HEK293T (cell line): ENCODE measurements around the gene PGAP1.
A peak's percentile ranks its signal among the peaks of the same experiment; 100 is the strongest.

Experiments
- CTCF ChIA-PET: fragments of 350-600 bp; formaldehyde crosslinking; extraction: SDS; loops from one replicate; lab custom pipeline; 2021; ENCODE audit warnings: antibody characterized with exemption, inconsistent platforms; lab: Yijun Ruan, JAX
- POLR2A ChIA-PET: fragments of 350-600 bp; formaldehyde crosslinking; extraction: SDS; loops from one replicate; lab custom pipeline; 2020; ENCODE audit warnings: antibody characterized with exemption, inconsistent platforms; lab: Yijun Ruan, JAX
- DNase-seq: peaks from one replicate; pipeline ENCODE4 v3.0.0; 2012; ENCODE audit warnings: mixed read lengths; ENCODE audit errors: extremely low spot score
- ARNT ChIP-seq: fragments of 450-650 bp; IDR thresholded peaks from 2 replicates; pipeline ENCODE4 v1.6.1; 2017; ENCODE audit warnings: mild to moderate bottlenecking
- BHLHE40 ChIP-seq: fragments of 450-650 bp; IDR thresholded peaks from 2 replicates; pipeline ENCODE4 v1.6.1; 2016; ENCODE audit warnings: mild to moderate bottlenecking, moderate library complexity, borderline replicate concordance
- CTBP1 ChIP-seq: fragments of 450-650 bp; IDR thresholded peaks from 2 replicates; pipeline ENCODE4 v1.6.1; 2016; ENCODE audit warnings: borderline replicate concordance
- ELF4 ChIP-seq: fragments of 450-650 bp; IDR thresholded peaks from 2 replicates; pipeline ENCODE4 v1.6.1; 2017; ENCODE audit warnings: antibody characterized with exemption
- FOXA1 ChIP-seq: fragments of 450-650 bp; IDR thresholded peaks from 2 replicates; pipeline ENCODE4 v1.6.1; 2016; ENCODE audit warnings: mild to moderate bottlenecking
- FOXK2 ChIP-seq: fragments of 450-650 bp; IDR thresholded peaks from 2 replicates; pipeline ENCODE4 v1.6.1; 2016; ENCODE audit warnings: mild to moderate bottlenecking
- FOXM1 ChIP-seq: fragments of 450-650 bp; IDR thresholded peaks from 2 replicates; pipeline ENCODE4 v1.6.1; 2017; ENCODE audit warnings: mild to moderate bottlenecking, borderline replicate concordance
- HDGF ChIP-seq: fragments of 450-650 bp; IDR thresholded peaks from 2 replicates; pipeline ENCODE4 v1.6.1; 2017; ENCODE audit warnings: antibody characterized with exemption, borderline replicate concordance
- L3MBTL2 ChIP-seq: fragments of 450-650 bp; conservative IDR thresholded peaks from 2 replicates; pipeline ENCODE4 v1.6.1; 2016; ENCODE audit warnings: mild to moderate bottlenecking
- LEF1 ChIP-seq: fragments of 450-650 bp; IDR thresholded peaks from 2 replicates; pipeline ENCODE4 v1.6.1; 2017; ENCODE audit warnings: mild to moderate bottlenecking, borderline replicate concordance
- NFRKB ChIP-seq: fragments of 450-650 bp; IDR thresholded peaks from 2 replicates; pipeline ENCODE4 v1.6.1; 2016; ENCODE audit warnings: mild to moderate bottlenecking, moderate library complexity
- SP1 ChIP-seq: fragments of 450-650 bp; IDR thresholded peaks from 2 replicates; pipeline ENCODE4 v1.6.1; 2017
- SUZ12 ChIP-seq: fragments of 450-650 bp; IDR thresholded peaks from 2 replicates; pipeline ENCODE4 v1.6.1; 2016; ENCODE audit warnings: mild to moderate bottlenecking
- TARDBP ChIP-seq: fragments of 450-650 bp; IDR thresholded peaks from 2 replicates; pipeline ENCODE4 v1.6.1; 2016
- ZNF384 ChIP-seq: fragments of 450-650 bp; IDR thresholded peaks from 2 replicates; pipeline ENCODE4 v1.6.1; 2016
- TF ChIP-seq, protein P1 (sequence below): fragments of 450-650 bp; IDR thresholded peaks from 2 replicates; pipeline ENCODE4 v1.6.1; 2016

The PGAP1 gene

DNA sequence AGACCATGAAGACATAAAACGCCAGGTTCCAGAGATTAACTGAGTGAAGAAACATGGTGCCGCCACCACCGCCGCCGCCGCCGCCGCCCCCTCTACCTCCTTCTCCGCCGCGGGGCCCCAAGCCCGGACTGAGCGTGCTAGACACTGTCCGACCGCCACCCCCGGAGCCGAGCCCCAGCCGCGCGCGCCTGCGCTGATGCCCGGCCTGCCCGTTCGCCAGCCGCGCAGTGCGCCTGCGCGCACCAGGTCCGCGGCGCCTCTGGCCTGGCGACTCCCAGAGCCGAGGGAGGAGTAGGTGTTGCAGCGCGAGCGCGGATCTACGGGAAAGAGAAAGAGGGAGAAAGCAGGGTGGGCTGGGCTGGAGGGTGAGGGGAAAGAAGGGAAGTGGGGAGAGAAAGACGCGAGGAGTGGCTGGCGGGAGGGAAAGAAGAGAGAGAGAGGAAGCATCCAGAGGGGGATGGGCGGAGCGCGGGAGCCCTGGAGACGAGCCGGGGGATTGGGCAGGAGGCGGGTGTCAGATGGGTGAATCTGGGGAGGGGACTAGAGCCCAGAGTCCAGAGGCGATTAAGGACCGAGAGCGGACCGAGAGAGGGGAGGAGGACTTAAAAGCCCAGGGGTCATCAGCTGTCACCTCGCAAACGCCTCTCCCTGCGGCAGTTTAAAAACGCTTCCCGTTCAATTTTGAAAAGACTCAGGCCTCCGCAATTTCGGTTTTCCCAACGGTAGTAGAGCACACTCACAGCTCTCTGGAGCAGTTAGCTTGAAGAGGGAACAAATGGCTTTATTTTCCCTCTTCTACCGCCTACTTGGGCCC is at the start of gene PGAP1:
PGAP1 (minus strand) TSS at position 146 of the 814 bp plus-strand sequence; CDS start at position 55, 91 bp downstream.
- POLR2A ChIA-PET: interaction anchor here (0.9 to 1.5 kb wide), 4 partner anchors 10 to 127 kb away, joined by 3 to 4 read pairs (median 3); partner anchors contain the start of gene GTF3C3
- peak; percentile 95 for DNase-seq
- TF ChIP-seq CTBP1 (peak; percentile 46; the same call in 1 of the 2 replicates), BHLHE40 (no peak), L3MBTL2 (peak; percentile 76), ZNF384 (no peak), FOXM1 (peak; percentile 70; the same call in 1 of the 2 replicates)
- CTCF ChIA-PET: interaction anchor here (0.5 to 1.0 kb wide), 2 partner anchors 12 to 242 kb away, joined by 3 to 4 read pairs; no protein-coding TSS in a partner anchor

DNA sequence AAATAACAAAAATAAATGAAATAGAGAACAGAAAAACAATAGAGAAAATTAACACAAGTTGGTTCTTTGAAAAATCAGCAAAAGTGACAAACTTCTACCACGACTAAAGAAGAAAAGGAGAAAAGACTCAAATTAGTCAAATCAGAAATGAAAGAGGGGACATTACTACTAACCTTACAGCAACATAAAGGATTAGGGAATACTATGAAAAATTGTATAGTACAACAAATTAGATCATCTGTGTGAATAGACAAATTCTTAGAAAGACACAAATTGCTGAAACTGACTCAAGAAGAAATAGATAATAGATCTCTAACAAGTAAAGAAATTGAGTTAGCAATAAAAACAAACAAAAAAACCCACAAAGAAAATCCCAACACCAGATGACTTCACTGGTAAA is 48.5 kb upstream of the PGAP1 start:
- TF ChIP-seq HDGF (no peak), NFRKB (no peak), ELF4 (no peak), FOXM1 (no peak), ZNF384 (no peak), L3MBTL2 (no peak), SP1 (no peak), FOXK2 (no peak), CTBP1 (no peak), ARNT (no peak), SUZ12 (no peak), FOXA1 (no peak), LEF1 (no peak), TARDBP (no peak), BHLHE40 (no peak)
- TF ChIP-seq, protein P1, sequence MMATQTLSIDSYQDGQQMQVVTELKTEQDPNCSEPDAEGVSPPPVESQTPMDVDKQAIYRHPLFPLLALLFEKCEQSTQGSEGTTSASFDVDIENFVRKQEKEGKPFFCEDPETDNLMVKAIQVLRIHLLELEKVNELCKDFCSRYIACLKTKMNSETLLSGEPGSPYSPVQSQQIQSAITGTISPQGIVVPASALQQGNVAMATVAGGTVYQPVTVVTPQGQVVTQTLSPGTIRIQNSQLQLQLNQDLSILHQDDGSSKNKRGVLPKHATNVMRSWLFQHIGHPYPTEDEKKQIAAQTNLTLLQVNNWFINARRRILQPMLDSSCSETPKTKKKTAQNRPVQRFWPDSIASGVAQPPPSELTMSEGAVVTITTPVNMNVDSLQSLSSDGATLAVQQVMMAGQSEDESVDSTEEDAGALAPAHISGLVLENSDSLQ: no peak
- DNase-seq: no peak
- POLR2A ChIA-PET: no interaction called here
- CTCF ChIA-PET: no interaction called here

- DNase-seq: no peak
- TF ChIP-seq SUZ12: no peak
- TF ChIP-seq CTBP1: no peak
- ChIA-PET POLR2A (no interaction called here), CTCF (no interaction called here)
Measured at GRCh38 chr2:196971574-196972279, 45.2 kb upstream of the PGAP1 start.

GRCh38 chr2:196970099-196970498 is 43.6 kb upstream of the PGAP1 start:
- TF ChIP-seq, protein P1: no peak
- TF ChIP-seq SUZ12: no peak
- ChIA-PET POLR2A (no interaction called here), CTCF (no interaction called here)
- no peak for DNase-seq

GRCh38 chr2:196968516-196968915 is 42.0 kb upstream of the PGAP1 start:
- TF ChIP-seq ZNF384 (no peak), ARNT (no peak), NFRKB (no peak), SP1 (no peak), FOXM1 (no peak), L3MBTL2 (no peak), BHLHE40 (no peak), TARDBP (no peak), ELF4 (no peak), SUZ12 (no peak), FOXA1 (no peak), HDGF (no peak)
- TF ChIP-seq, protein P1: no peak
- ChIA-PET CTCF (no interaction called here), POLR2A (no interaction called here)
- no peak for DNase-seq

- TF ChIP-seq SUZ12: no peak
- no peak for TF ChIP-seq CTBP1
- TF ChIP-seq ARNT: no peak
- no peak for TF ChIP-seq HDGF
- no peak for TF ChIP-seq NFRKB
- TF ChIP-seq FOXM1: no peak
- no peak for TF ChIP-seq LEF1
- TF ChIP-seq ZNF384: no peak
- TF ChIP-seq SP1: no peak
- no peak for TF ChIP-seq L3MBTL2
- no peak for TF ChIP-seq ELF4
- no peak for TF ChIP-seq FOXA1
- no peak for TF ChIP-seq FOXK2
- no peak for TF ChIP-seq BHLHE40
- no peak for TF ChIP-seq TARDBP
- TF ChIP-seq, protein P1: no peak
- ChIA-PET CTCF (no interaction called here), POLR2A (no interaction called here)
- no peak for DNase-seq
Measured at GRCh38 chr2:196967775-196968174, 41.3 kb upstream of the PGAP1 start.
